Measurements from ENCODE around the gene NIP7. TPM values are rescaled to one million over a fixed set of nuclear protein-coding genes. Genes with fewer than 3 reads are reported as not detected.

Gene NIP7
- total and polyA plus RNA-seq, 2 of the 8 experiments (the other 6 are each of a cell fraction or from before 2014, with no cell fraction given) = 14.5 to 52.2 TPM

- Histone ChIP-seq H2BK120ac (replicated peaks; ENCODE audit: low read depth, low read length) (no peak overlapping the region), H4K91ac (replicated peaks; ENCODE audit: insufficient read length, low read length) (no peak overlapping the region), H3K36me3 (ENCODE audit: control insufficient read depth in 2 of 4, insufficient read depth in 4 of 4, low read length in 3 of 4) (peaks cover 13 to 60% (median 46%) of the 10 kb centered on the region in 4 experiments), H3K14ac (ENCODE audit: insufficient read length) (no peak overlapping the region), H3K23ac (ENCODE audit: insufficient read length) (no peak overlapping the region), H3K18ac (ENCODE audit: extremely low read depth, low read length) (no peak overlapping the region), H2AFZ (ENCODE audit: low read length) (no peak overlapping the region), H2BK15ac (ENCODE audit: low read length) (no peak overlapping the region), H2BK20ac (ENCODE audit: low read length) (no peak overlapping the region), H4K5ac (ENCODE audit: insufficient read length, low read depth, low read length) (no peak overlapping the region), H3K56ac (replicated peaks; ENCODE audit: insufficient read length, low read depth, low read length) (no peak overlapping the region), H3K9ac (replicated peaks in 1 of 4; ENCODE audit: extremely low read depth in 1 of 4, low read depth in 3 of 4, low read length in 3 of 4) (no peak overlapping the region), H3K79me1 (ENCODE audit: low read depth, low read length) (no peaks in the 10 kb centered on the region), H4K20me1 (replicated peaks in 1 of 2; ENCODE audit: control insufficient read depth in 1 of 2, insufficient read depth in 2 of 2, low read length in 2 of 2) (peaks cover 0 to 4% of the 10 kb centered on the region in 2 experiments), H3K4ac (replicated peaks; ENCODE audit: insufficient read length, low read depth, low read length) (no peak overlapping the region), H3K4me1 (replicated peaks in 1 of 4; ENCODE audit: control insufficient read depth in 3 of 4, insufficient read depth in 4 of 4, low read length in 3 of 4) (no peaks in the 10 kb centered on the region), H3K27me3 (replicated peaks in 1 of 4; ENCODE audit: control insufficient read depth in 3 of 4, extremely low read depth in 1 of 4, insufficient read depth in 3 of 4, low read length in 3 of 4) (no peaks in the 10 kb centered on the region), H2AK5ac (ENCODE audit: low read depth, low read length) (no peak overlapping the region), H3K79me2 (ENCODE audit: control insufficient read depth in 1 of 2, insufficient read depth in 2 of 2, low read length in 2 of 2) (no peaks in the 10 kb centered on the region), H3K27ac (ENCODE audit: low read depth, low read length) (no peak overlapping the region), H4K8ac (ENCODE audit: extremely low read depth, insufficient read depth, low read length) (no peak overlapping the region), H3K23me2 (ENCODE audit: low read depth, low read length) (no peaks in the 10 kb centered on the region), H2BK5ac (ENCODE audit: low read depth, low read length) (no peak overlapping the region), H3K4me2 (ENCODE audit: insufficient read depth in 1 of 2, low read depth in 2 of 2, low read length in 2 of 2) (no peak overlapping the region), H3K9me3 (ENCODE audit: insufficient read depth in 2 of 2, low read depth in 1 of 2, low read length in 1 of 2) (no peaks in the 10 kb centered on the region), H3K4me3 (ENCODE audit: extremely low read depth in 1 of 4, insufficient read depth in 2 of 4, low read depth in 3 of 4, low read length in 4 of 4) (no peak overlapping the region), H2BK12ac (ENCODE audit: low read depth, low read length) (no peak overlapping the region)
- CTCF ChIA-PET (ENCODE audit: partially characterized antibody) = no interaction called here
- no peak for FAIRE-seq
- TF ChIP-seq POLR2A (IDR thresholded peaks at IDR 0.05; ENCODE audit: control extremely low read depth in 1 of 2, low read depth in 2 of 2, low read length in 2 of 2) = no peak
- TF ChIP-seq SP1 (IDR thresholded peaks at IDR 0.05; ENCODE audit: low read depth, low read length) = no peak
- no peak for TF ChIP-seq HDAC6 (IDR thresholded peaks at IDR 0.05; ENCODE audit: low read depth, low read length)
- no peak for TF ChIP-seq RFX5 (IDR thresholded peaks at IDR 0.05; ENCODE audit: borderline replicate concordance, low read depth, low read length)
- no peak for TF ChIP-seq RXRA (IDR thresholded peaks at IDR 0.05; ENCODE audit: insufficient read depth, low read depth, low read length)
- TF ChIP-seq RAD21 (IDR thresholded peaks at IDR 0.05 in 1 of 2, conservative IDR thresholded peaks at IDR 0.05 in 1 of 2; ENCODE audit: low read depth in 2 of 2, low read length in 2 of 2) = no peak
- TF ChIP-seq MAFK (IDR thresholded peaks at IDR 0.05; ENCODE audit: low read depth, low read length) = no peak
- TF ChIP-seq KDM1A (IDR thresholded peaks at IDR 0.05; ENCODE audit: borderline replicate concordance, low read length) = no peak
- DNase-seq (ENCODE audit: low read depth in 1 of 2, low spot score in 2 of 2) = no peak
- POLR2A ChIA-PET (ENCODE audit: partially characterized antibody) = interaction anchor here (1.2 to 1.6 kb wide), 2 partner anchors 10 to 14 kb away, joined by 3 read pairs; no protein-coding TSS in a partner anchor
- 90% methylated on average over 4 of the region's 4 CpGs; no CpG with 5 or more reads in 1 of the 2 experiments for WGBS, 2 experiments (ENCODE audit: extremely low coverage in 1 of 2, insufficient coverage in 1 of 2, insufficient read length in 1 of 2, insufficient replicate concordance in 2 of 2, low coverage in 1 of 2, low lambda C conversion rate in 2 of 2, missing lambda C conversion rate in 1 of 2)
Measured at GRCh38 chr16:69368866-69369265, 29.3 kb downstream of the NIP7 start.
